H1 (cell line): ENCODE results near the gene SLC19A1. TPM values are rescaled to one million over a fixed set of nuclear protein-coding genes. Genes with fewer than 3 reads are reported as not detected.
A peak's percentile ranks its signal among the peaks of the same experiment; 100 is the strongest.

ENCODE experiments used
- CTCF ChIA-PET: fragments of 300-600 bp; sonication (Branson Sonifier 250); formaldehyde crosslinking; loops from one replicate; lab custom pipeline; 2021; ENCODE audit not compliant: partially characterized antibody; lab: Charles Lee
- POLR2A ChIA-PET: fragments of 300-600 bp; sonication (Branson Sonifier 250); formaldehyde crosslinking; loops from one replicate; lab custom pipeline; 2021; ENCODE audit warnings: inconsistent platforms; ENCODE audit not compliant: partially characterized antibody; lab: Charles Lee
- DNase-seq, 2 experiments: peaks; one replicate each; pipeline versions ENCODE4 v3.0.0 to v3.0.0-alpha.2; 2010 to 2022; ENCODE audit warnings: low spot score in 2 of 2, low read depth in 1 of 2, mixed read lengths in 1 of 2
- FAIRE-seq: peaks from 2 replicates; lab custom pipeline; 2011; peaks lifted over from hg19 to GRCh38; lab: Jason Lieb, UNC
- H2AFZ ChIP-seq: 2 replicates; pipeline ENCODE4 v1.8.1; 2012; ENCODE audit warnings: low read length, inconsistent platforms
- H2AK5ac ChIP-seq: 2 replicates; pipeline ENCODE4 v1.6.1; 2013; ENCODE audit warnings: low read depth, low read length
- H2BK120ac ChIP-seq: replicated peaks from 2 replicates; pipeline ENCODE3; 2013; ENCODE audit warnings: low read depth, low read length, inconsistent platforms
- H2BK12ac ChIP-seq: 2 replicates; pipeline ENCODE4 v1.6.1; 2013; ENCODE audit warnings: low read depth, low read length
- H2BK15ac ChIP-seq: 2 replicates; pipeline ENCODE4 v1.6.1; 2013; ENCODE audit warnings: low read length
- H2BK20ac ChIP-seq: 2 replicates; pipeline ENCODE4 v1.6.1; 2013; ENCODE audit warnings: low read length
- H2BK5ac ChIP-seq: 2 replicates; pipeline ENCODE4 v1.6.1; 2013; ENCODE audit warnings: low read depth, low read length
- H3K14ac ChIP-seq: 2 replicates; pipeline ENCODE4 v1.6.1; 2013; ENCODE audit warnings: inconsistent platforms; ENCODE audit not compliant: insufficient read length
- H3K18ac ChIP-seq: 2 replicates; pipeline ENCODE4 v1.6.1; 2013; ENCODE audit warnings: low read length; ENCODE audit errors: extremely low read depth
- H3K23ac ChIP-seq: 2 replicates; pipeline ENCODE4 v1.6.1; 2013; ENCODE audit warnings: inconsistent platforms; ENCODE audit not compliant: insufficient read length
- H3K23me2 ChIP-seq: 2 replicates; pipeline ENCODE4 v1.6.1; 2013; ENCODE audit warnings: low read depth, low read length
- H3K27ac ChIP-seq: 2 replicates; pipeline ENCODE4 v1.6.1; 2011; ENCODE audit warnings: low read depth, low read length, inconsistent platforms
- H3K27me3 ChIP-seq, 4 experiments: replicated peaks in 1 of 4; 1 replicate in 1 of 4; 2 replicates in 3 of 4; pipeline versions ENCODE4 v1.6.1 to v1.8.1; 2011 to 2013; ENCODE audit warnings: low read length in 3 of 4, mild to moderate bottlenecking in 3 of 4, inconsistent platforms in 2 of 4, mixed read lengths in 2 of 4, moderate library complexity in 1 of 4; ENCODE audit not compliant: control insufficient read depth in 3 of 4, insufficient read depth in 3 of 4; ENCODE audit errors: extremely low read depth in 1 of 4
- H3K36me3 ChIP-seq, 4 experiments: 2 replicates each; pipeline versions ENCODE4 v1.6.1 to v1.8.1; 2011 to 2013; ENCODE audit warnings: mild to moderate bottlenecking in 4 of 4, low read length in 3 of 4, moderate library complexity in 2 of 4, control low read depth in 1 of 4, inconsistent platforms in 1 of 4; ENCODE audit not compliant: insufficient read depth in 4 of 4, control insufficient read depth in 2 of 4
- H3K4ac ChIP-seq: replicated peaks from 2 replicates; pipeline ENCODE3; 2013; ENCODE audit warnings: low read length, low read depth, mixed read lengths, inconsistent platforms; ENCODE audit not compliant: insufficient read length
- H3K4me1 ChIP-seq, 4 experiments: replicated peaks in 1 of 4; 1 replicate in 1 of 4; 2 replicates in 3 of 4; pipeline versions ENCODE4 v1.6.1 to v1.8.1; 2011 to 2013; ENCODE audit warnings: low read length in 3 of 4, inconsistent platforms in 2 of 4, mixed read lengths in 1 of 4; ENCODE audit not compliant: insufficient read depth in 4 of 4, control insufficient read depth in 3 of 4
- H3K4me2 ChIP-seq, 2 experiments: 2 replicates each; pipeline versions ENCODE4 v1.6.1 to v1.8.1; 2011 to 2013; ENCODE audit warnings: low read depth in 2 of 2, low read length in 2 of 2, control low read depth in 1 of 2, inconsistent platforms in 1 of 2, mild to moderate bottlenecking in 1 of 2; ENCODE audit not compliant: insufficient read depth in 1 of 2
- H3K4me3 ChIP-seq, 4 experiments: fragments of 200-600, 300-600 bp in 1 of 4; sonication (generic), shearing (Covaris generic), sonication (Bioruptor Twin) in 1 of 4; 2 replicates each; pipeline versions ENCODE4 v1.5.1 to v1.8.1; 2011 to 2016; ENCODE audit warnings: low read length in 4 of 4, low read depth in 3 of 4, control low read depth in 2 of 4, inconsistent platforms in 2 of 4, mild to moderate bottlenecking in 2 of 4, mixed read lengths in 1 of 4, moderate library complexity in 1 of 4; ENCODE audit not compliant: insufficient read depth in 2 of 4; ENCODE audit errors: extremely low read depth in 1 of 4
- H3K56ac ChIP-seq: replicated peaks from 2 replicates; pipeline ENCODE3; 2013; ENCODE audit warnings: low read depth, mild to moderate bottlenecking, mixed read lengths, low read length, inconsistent platforms; ENCODE audit not compliant: insufficient read length
- H3K79me1 ChIP-seq: 2 replicates; pipeline ENCODE4 v1.6.1; 2013; ENCODE audit warnings: low read depth, low read length, control low read depth
- H3K79me2 ChIP-seq, 2 experiments: 2 replicates each; pipeline versions ENCODE4 v1.6.1 to v1.8.1; 2012 to 2013; ENCODE audit warnings: low read length in 2 of 2, mild to moderate bottlenecking in 2 of 2, inconsistent platforms in 1 of 2; ENCODE audit not compliant: insufficient read depth in 2 of 2, control insufficient read depth in 1 of 2
- H3K9ac ChIP-seq, 4 experiments: replicated peaks in 1 of 4; 1 replicate in 1 of 4; 2 replicates in 3 of 4; pipeline versions ENCODE4 v1.6.1 to v1.8.1; 2011 to 2013; ENCODE audit warnings: low read depth in 3 of 4, low read length in 3 of 4, control low read depth in 2 of 4, mild to moderate bottlenecking in 2 of 4, moderate library complexity in 2 of 4, inconsistent platforms in 1 of 4; ENCODE audit errors: extremely low read depth in 1 of 4
- H3K9me3 ChIP-seq, 2 experiments: 2 replicates each; pipeline versions ENCODE4 v1.6.1 to v1.8.1; 2012 to 2013; ENCODE audit warnings: mild to moderate bottlenecking in 2 of 2, moderate library complexity in 2 of 2, control low read depth in 1 of 2, inconsistent platforms in 1 of 2, low read depth in 1 of 2, low read length in 1 of 2, mixed read lengths in 1 of 2; ENCODE audit not compliant: insufficient read depth in 2 of 2
- H4K20me1 ChIP-seq, 2 experiments: replicated peaks in 1 of 2; 2 replicates each; pipeline versions ENCODE3 to v1.8.1; 2011 to 2013; ENCODE audit warnings: inconsistent platforms in 2 of 2, low read length in 2 of 2, mild to moderate bottlenecking in 1 of 2; ENCODE audit not compliant: insufficient read depth in 2 of 2, control insufficient read depth in 1 of 2
- H4K5ac ChIP-seq: 2 replicates; pipeline ENCODE4 v1.6.1; 2013; ENCODE audit warnings: low read length, low read depth, mixed read lengths, inconsistent platforms; ENCODE audit not compliant: insufficient read length
- H4K8ac ChIP-seq: 2 replicates; pipeline ENCODE4 v1.8.0; 2013; ENCODE audit warnings: mild to moderate bottlenecking, moderate library complexity, low read length, inconsistent platforms; ENCODE audit not compliant: insufficient read depth; ENCODE audit errors: extremely low read depth
- H4K91ac ChIP-seq: replicated peaks from 2 replicates; pipeline ENCODE3; 2013; ENCODE audit warnings: low read length, mixed read lengths, inconsistent platforms; ENCODE audit not compliant: insufficient read length
- BCL11A ChIP-seq, 2 experiments: IDR thresholded peaks; one replicate each; pipeline ENCODE4 v1.6.1; 2011; ENCODE audit warnings: low read depth in 2 of 2, low read length in 2 of 2, mild to moderate bottlenecking in 2 of 2
- JUN ChIP-seq: IDR thresholded peaks from 2 replicates; pipeline ENCODE4 v1.6.1; 2011; ENCODE audit warnings: low read depth, mild to moderate bottlenecking, improper control_type of control experiment, low read length
- TAF7 ChIP-seq: optimal IDR thresholded peaks from 2 replicates; pipeline ENCODE3; 2011; ENCODE audit warnings: low read depth, mild to moderate bottlenecking, inconsistent platforms, low read length, moderate library complexity, borderline replicate concordance
- ZNF274 ChIP-seq: IDR thresholded peaks from 2 replicates; pipeline ENCODE4 v1.7.0; 2012; ENCODE audit warnings: low read length, borderline replicate concordance; ENCODE audit errors: extremely low read depth
- WGBS, 2 experiments: shearing (Covaris generic) in 1 of 2; methylation state at CpG; one replicate each; pipeline versions ENCODE4 v1.1.6 to v1.1.7; 2013 to 2015; ENCODE audit warnings: low lambda C conversion rate in 2 of 2, mixed read lengths in 2 of 2, inconsistent platforms in 1 of 2, low coverage in 1 of 2, missing lambda C conversion rate in 1 of 2; ENCODE audit not compliant: insufficient replicate concordance in 2 of 2, insufficient coverage in 1 of 2, insufficient read length in 1 of 2; ENCODE audit errors: extremely low coverage in 1 of 2, missing lambda C conversion rate in 1 of 2; 5-methylcytosine and 5-hydroxymethylcytosine counted together
- polyA plus RNA-seq, 7 experiments: library from polyadenylated mRNA; depleted of rRNA in 3 of 7; stranded (reverse) in 5 of 7; unstranded in 2 of 7; fragments of >200 nt in 5 of 7; fragments of 200-250 nt in 2 of 7; gene quantifications; 1 replicate in 5 of 7; 2 replicates in 1 of 7; 4 replicates in 1 of 7; pipeline versions ENCODE4 v1.2.1 to v1.2.3, GENCODE V29; 2011 to 2013; ENCODE audit warnings: missing spikeins in 2 of 7, mixed read lengths in 2 of 7
- total RNA-seq: library from RNA; stranded (reverse); fragmentation: NEBNext Ultra II Directional; extraction: Animal tissue kit (Norgen Biotek cat#: 25700); gene quantifications from 2 replicates; pipeline ENCODE4 v1.2.1, GENCODE V29; 2021

The SLC19A1 gene
- total and polyA plus RNA-seq, 2 of the 8 experiments (the other 6 are each of a cell fraction or from before 2014, with no cell fraction given) = 31.6 to 43.8 TPM

GRCh38 chr21:45477176-45478114, 64.8 kb downstream of the SLC19A1 start:
- peaks cover 3 to 4% of the 10 kb centered on the region in 2 experiments; a peak in 2 of 4 replicates for H3K9me3 ChIP-seq
- ChIA-PET POLR2A (interaction anchor here (1.6 to 1.9 kb wide), 2 partner anchors 10 to 27 kb away, joined by 5 read pairs; no protein-coding TSS in a partner anchor), CTCF (interaction anchor here (0.6 to 2.2 kb wide), 11 partner anchors 8 to 223 kb away, joined by 3 to 4 read pairs (median 3); no protein-coding TSS in a partner anchor)
- H3K27ac ChIP-seq = no peak overlapping the region
- H3K4me2 ChIP-seq = no peak overlapping the region
- no peak overlapping the region for H2BK120ac ChIP-seq
- no peak overlapping the region for H2AK5ac ChIP-seq
- no peak overlapping the region for H2BK20ac ChIP-seq
- H4K8ac ChIP-seq = peak overlapping the region; percentile 43; the same call in 1 of the 2 replicates
- peaks cover 10% of the 10 kb centered on the region for H3K23me2 ChIP-seq
- H3K79me1 ChIP-seq = peaks cover 10% of the 10 kb centered on the region
- no peak overlapping the region for H3K4ac ChIP-seq
- H3K23ac ChIP-seq = no peak overlapping the region
- H3K27me3 ChIP-seq = no peaks in the 10 kb centered on the region
- H3K18ac ChIP-seq = no peak overlapping the region
- H2BK12ac ChIP-seq = no peak overlapping the region
- H3K4me1 ChIP-seq = no peaks in the 10 kb centered on the region
- H4K5ac ChIP-seq = no peak overlapping the region
- H3K56ac ChIP-seq = no peak overlapping the region
- H4K20me1 ChIP-seq = peaks cover 17 to 26% of the 10 kb centered on the region in 2 experiments
- H2BK5ac ChIP-seq = no peak overlapping the region
- H2BK15ac ChIP-seq = no peak overlapping the region
- no peak overlapping the region for H3K14ac ChIP-seq
- WGBS, 2 experiments = 88% methylated on average over 35 of the region's 44 CpGs; no CpG with 5 or more reads in 1 of the 2 experiments
- H3K36me3 ChIP-seq = peaks cover 7 to 79% (median 43%) of the 10 kb centered on the region in 4 experiments
- FAIRE-seq (no peak), DNase-seq (no peak)
- no peak overlapping the region for H4K91ac ChIP-seq
- H3K9ac ChIP-seq = no peak overlapping the region
- H3K4me3 ChIP-seq = no peak overlapping the region
- peaks cover 0 to 5% of the 10 kb centered on the region in 2 experiments; a peak in 1 of 4 replicates for H3K79me2 ChIP-seq
- no peak for TF ChIP-seq ZNF274
- no peak for TF ChIP-seq TAF7
- TF ChIP-seq JUN = no peak
- no peak for TF ChIP-seq BCL11A (IDR thresholded peaks at IDR 0.05; ENCODE audit: low read depth in 2 of 2, low read length in 2 of 2)
- H2AFZ ChIP-seq = no peak overlapping the region
